GM19351 (cell line): ENCODE measurements around the gene RAB11FIP3.
A peak's percentile ranks its signal among the peaks of the same experiment; 100 is the strongest.
"Not testable (repeated sequence)": the region's sequence is repeated elsewhere in the genome, so short reads cannot be mapped to it uniquely, and the experiment has no call there.

ENCODE experiments used
- ATAC-seq: cut with Tn5 transposase; IDR thresholded peaks from one replicate; pipeline ENCODE4 v1.9.1; 2021; ENCODE audit warnings: mild to moderate bottlenecking, moderate library complexity; ENCODE audit not compliant: unreplicated experiment

Gene RAB11FIP3

DNA sequence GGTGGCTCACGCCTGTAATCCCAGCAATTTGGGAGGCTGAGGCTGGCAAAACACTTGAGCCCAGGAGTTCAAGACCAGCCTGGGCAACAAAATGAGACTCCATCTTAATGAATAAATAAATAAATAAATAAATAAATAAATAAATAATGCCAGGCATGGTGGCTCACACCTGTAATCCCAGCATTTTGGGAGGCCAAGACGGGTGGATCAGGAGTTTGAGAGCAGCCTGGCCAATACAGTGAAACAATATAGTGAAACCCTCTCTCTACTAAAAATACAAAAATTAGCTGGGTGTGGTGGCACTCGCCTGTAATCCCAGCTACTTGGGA is 10.3 kb upstream of the RAB11FIP3 start:
- ATAC-seq: not testable (repeated sequence)

DNA sequence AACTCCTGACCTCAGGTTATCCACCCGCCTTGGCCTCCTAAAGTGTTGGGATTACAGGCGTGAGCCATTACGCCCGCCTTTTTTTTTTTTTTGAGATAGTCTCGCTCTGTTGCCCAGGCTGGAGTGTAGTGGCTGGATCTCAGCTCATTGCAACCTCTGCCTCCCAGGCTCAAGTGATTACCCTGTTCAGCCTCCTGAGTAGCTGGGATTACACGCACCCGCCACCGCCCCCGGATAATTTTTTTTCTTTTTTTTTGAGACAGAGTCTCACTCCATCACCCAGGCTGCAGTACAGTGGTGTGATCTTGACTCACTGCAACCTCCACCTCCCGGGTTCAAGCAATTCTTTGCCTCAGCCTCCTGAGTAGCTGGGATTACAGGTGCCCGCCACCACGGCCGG is 3.3 kb upstream of the RAB11FIP3 start:
- not testable (repeated sequence) for ATAC-seq

DNA sequence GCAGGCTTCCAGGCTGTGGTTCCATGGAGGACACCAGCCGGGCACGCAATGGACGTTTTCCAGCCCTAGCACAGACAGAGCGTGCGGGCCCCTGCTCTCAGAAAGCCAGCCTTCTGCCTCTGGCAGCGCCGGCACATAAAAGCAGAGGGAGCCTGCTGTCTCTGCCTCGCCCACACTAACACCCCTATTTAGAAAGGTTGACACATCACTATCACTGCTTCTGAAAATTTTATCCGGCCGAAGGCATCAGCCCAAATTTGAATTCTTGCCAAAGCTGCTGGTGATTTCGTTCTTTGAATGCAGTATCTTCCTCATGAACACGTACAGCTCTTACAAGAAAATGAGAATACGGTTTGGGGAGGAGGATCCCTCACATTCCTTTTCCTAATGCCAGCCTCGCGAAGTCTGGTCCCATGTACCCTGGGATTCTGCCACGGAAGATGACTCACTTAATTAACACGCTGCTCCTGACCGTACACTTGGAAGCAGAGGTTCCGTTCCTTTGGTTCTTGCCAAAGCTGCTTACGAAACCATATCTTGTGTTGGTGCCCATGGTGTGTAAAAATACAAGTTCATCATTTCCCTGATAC is 1.3 kb upstream of the RAB11FIP3 start:
- ATAC-seq: no peak

DNA sequence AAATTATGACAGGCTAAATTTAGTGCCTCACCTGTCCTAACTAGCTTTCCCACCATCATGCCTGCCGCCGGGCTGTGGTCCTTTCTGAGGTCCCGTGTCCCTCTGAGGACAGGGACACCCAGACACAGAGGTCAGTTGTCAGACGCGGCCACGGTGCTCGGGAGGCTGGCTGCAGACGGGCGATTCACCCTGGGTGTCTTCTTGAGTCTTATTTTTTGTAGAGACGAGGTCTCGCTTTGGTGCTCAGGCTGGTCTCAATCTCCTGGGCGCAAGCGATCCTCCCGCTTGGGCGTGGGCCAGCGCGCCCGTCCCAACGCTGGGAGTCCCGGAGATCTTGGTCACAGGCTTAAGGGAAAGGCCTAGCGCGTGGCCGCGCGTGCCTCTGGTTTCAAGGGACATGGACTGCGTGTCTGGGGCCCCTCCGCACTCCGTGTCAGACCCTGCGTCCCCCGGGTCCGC is 797 bp upstream of the RAB11FIP3 start:
- ATAC-seq: no peak

DNA sequence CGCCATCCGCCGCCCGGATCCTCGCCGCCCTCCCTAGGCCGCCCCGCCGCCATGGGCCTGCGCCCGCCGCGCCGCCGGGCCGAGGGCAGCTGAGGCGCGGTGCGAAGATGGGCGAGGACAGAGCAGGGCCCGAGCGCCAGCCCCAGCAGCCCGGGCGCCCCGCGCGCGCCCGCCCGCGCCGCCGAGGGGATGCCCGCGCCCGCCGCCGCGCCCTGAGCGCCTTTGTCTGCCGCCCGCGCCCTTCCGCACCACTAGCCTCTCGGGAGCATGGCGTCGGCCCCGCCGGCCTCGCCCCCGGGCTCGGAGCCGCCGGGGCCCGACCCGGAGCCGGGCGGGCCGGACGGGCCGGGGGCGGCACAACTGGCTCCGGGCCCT is 278 bp downstream of the RAB11FIP3 start:
- peak; percentile 28 for ATAC-seq

DNA sequence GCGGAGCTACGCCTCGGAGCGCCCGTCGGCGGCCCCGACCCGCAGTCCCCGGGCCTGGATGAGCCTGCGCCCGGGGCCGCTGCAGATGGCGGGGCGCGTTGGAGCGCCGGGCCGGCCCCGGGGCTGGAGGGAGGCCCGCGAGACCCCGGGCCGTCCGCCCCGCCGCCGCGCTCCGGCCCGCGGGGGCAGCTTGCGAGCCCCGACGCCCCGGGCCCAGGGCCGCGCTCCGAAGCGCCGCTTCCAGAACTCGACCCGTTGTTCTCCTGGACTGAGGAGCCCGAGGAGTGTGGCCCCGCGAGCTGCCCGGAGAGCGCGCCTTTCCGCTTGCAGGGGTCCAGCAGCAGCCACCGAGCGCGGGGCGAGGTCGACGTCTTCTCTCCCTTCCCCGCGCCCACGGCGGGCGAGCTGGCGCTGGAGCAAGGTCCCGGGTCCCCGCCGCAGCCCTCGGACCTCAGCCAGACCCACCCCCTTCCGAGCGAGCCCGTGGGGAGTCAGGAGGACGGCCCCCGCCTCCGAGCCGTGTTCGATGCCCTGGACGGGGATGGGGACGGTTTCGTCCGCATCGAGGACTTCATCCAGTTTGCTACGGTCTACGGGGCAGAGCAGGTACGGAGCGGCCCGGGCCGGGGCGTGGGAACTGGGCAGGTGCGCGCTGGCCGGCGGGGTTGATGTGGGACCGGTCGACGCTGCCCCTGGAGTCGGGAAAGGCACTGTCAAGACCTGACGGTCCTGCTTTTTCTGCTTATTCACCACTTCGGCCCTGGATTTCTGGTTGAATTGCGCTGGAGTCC is 861 bp downstream of the RAB11FIP3 start:
- ATAC-seq: peak; percentile 17

DNA sequence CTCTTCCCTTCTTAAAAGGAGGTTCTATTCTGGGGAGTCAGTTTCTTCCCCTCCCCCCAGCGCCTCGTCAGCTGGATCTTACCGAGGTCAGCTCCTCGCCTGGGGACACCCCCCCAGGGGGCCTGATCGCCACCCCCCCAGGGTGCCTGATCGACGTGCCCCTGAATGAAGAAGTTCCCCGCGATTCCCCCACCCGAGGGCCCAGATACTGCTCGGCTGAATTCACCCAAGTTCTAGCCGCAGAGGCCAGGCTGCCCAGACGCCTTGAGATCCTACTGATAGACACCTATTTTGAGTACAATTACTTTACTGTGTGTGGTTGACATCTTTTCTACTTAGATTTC is 1.4 kb downstream of the RAB11FIP3 start:
- no peak for ATAC-seq

DNA sequence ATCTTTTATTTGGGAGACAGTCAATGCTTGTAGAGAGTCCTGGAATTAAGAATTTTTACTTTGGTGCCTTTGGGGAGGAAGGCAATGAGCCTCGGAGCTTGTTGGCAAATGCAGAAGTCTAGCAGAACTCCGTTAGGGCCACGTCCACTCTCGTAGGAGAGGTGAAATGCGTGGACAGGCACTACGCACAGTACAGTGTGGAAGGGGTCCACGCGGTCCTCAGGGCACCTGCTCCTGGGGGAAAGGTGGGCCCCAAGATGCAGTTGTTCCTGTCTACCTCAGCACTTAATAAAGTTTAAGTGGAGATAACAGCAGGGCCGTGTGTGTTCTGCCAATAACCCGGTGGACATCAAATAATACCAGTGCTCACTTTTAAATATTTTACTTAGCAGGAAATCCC is 1.8 kb downstream of the RAB11FIP3 start:
- no peak for ATAC-seq

DNA sequence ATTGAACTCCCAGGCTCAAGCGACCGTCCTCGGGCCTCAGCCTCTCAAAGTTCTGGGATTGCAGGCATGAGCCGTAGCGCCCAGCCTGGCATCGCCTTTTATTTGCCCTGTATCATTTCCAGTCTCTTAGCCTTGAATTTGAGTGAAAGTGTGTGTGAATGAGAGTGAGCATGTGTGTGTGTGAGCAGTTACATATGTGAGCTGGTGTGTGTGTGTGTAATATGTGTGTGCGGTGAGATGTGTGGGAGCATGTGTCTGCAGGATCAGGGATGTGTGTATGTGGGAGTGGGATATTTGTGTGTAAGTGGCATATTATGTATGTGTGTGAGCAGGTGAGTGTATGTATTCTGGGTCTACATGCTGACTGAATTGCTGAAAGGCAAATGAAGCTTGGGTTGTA is 5.5 kb downstream of the RAB11FIP3 start:
- ATAC-seq: no peak

DNA sequence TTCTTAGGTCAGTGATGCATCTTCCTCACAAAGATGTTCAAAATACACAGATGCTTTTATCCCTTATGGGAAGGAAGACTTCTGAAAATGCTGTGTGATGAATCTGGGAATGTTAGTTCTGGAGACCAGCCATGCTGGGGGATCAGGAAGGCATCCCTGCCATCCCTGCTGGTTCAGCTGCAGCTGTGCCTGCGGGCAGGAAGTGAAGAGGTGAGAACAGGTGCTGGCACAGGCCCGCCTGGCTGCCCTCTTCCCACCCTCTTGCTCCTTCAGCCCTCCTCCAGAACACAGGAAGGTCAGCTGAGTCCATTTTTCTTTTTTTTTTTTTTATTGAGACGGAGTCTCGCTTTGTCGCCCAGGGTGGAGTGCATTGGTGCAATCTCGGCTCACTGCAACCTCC is 15.2 kb downstream of the RAB11FIP3 start:
- ATAC-seq: no peak

DNA sequence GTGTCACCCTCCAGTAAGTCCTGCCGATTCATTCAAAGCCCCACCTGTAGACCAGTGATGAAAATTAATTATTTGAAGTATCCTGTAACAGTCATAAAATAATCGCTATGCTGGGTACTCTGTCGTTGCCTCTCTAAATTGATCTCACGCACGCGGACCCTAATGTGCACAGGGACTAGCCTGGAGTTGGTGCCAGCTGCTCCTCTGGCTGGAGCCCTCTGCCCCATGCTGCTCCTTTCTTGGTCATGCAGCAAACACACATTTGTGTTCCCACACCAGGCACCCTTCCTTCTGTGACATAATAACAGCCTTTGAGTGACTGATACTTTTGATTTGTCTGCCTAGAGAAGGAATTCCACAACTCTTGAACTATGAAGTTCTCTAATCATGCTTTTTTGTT is 16.0 kb downstream of the RAB11FIP3 start:
- ATAC-seq: no peak

DNA sequence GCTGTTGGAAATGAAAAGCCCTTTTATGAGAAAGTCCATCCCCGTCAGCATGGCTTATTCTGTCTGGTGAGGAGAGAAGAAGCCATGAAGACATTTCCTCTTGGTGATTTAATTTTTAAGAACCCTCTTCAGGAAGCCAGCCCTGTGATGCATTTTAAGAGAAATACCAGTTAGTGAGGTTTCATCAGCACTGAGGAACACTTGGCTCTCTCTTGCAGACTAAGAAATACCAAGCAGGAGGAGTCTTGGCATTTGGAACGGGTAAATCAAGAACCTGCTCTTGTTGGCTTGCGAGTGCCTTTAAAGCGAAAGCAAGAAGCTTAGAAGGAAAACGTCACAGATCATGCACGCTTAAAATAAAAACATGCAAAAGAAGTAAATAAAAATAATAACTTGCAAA is 17.5 kb downstream of the RAB11FIP3 start:
- no peak for ATAC-seq

DNA sequence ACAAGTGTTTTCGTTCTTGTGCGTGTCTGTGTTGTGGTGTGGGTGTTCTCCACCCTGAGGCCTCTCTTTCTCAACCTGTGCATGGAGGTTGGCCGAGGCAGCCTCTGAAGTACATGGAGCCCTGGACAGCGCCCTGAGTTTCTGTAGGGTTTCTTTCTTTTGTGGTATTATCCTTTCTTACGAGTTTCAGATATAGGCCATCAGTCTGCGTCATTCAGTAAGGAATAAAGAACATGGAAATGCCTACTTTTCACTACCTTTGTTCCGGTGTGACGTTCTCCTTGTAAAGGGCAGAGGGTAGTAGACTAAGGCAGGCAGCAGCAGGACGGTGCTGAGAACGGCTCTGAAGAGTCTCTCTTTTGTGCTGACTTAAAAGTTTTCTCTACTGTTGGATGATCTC is 18.6 kb downstream of the RAB11FIP3 start:
- no peak for ATAC-seq

DNA sequence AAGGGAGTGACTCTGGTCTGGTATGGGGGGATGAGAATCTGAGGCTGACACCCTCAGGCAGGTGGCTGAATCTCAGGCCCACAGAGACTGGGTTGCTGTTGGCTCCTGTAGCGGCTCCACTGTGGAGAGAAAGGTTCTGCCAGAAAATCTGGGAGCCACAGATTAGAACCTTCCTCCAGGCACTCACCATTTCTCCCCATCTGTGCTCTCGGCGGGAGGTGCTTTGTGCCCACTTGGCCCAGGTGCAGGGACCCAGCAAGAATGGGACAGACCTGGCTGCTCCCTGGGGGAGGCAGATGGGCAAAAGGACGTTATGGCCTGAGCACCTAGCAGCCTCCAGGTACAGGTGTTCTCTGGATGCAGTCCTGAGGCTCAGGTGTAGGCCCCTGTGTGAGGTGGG is 20.1 kb downstream of the RAB11FIP3 start:
- ATAC-seq: no peak

DNA sequence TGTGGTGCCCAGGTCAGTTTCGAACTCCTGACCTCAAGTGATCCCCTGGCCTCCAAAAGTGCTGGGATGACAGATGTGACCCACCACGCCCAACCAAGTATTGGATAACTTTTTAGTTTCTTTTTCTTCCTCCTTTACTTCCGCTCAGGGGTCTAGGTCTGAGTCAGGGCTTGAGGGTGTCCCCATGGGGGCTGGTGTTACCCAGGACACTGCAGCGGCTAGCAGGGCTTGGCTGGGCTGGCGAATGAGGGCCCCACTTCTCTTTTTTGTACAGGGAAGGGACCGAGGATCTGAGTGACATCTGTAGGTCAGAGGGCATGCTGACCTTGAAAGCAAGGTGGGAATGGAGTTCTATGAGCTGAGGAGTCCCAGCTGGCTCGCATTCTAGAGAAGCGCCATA is 24.9 kb downstream of the RAB11FIP3 start:
- no peak for ATAC-seq

DNA sequence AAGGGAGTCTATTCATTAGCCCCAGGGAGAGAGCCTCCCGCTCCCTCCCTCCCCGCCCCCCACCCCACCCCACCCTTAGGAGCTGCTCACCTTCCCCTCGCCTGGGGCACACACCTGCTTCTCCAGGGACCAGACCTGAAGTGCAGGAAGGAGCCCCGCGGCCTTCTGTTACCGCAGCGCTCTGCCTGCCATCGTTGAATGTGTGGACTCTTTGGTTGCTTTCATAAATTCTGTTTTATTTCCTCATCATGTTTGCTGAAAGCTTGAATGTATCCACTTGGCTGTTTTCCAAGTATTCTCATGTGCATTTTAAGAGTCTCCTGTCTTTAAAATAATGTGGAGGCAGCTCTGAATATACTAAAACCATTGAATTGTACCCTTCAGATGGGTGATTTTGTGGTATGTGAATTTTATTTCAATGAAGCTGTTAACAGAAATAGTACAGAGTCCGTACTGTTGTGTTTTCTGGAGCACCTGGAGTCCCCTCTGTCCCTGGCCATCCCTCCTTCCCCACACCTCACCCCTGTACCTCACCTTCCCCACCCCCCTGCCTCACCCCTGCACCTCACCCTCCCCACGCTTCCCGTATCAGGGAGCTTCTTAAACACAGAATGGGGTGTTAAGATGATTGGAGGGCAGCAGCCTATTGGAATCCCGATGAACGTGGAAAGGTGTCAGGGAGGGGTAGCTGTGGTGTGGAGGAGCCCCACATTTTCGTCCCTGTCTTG is 25.5 kb downstream of the RAB11FIP3 start:
- ATAC-seq: no peak

DNA sequence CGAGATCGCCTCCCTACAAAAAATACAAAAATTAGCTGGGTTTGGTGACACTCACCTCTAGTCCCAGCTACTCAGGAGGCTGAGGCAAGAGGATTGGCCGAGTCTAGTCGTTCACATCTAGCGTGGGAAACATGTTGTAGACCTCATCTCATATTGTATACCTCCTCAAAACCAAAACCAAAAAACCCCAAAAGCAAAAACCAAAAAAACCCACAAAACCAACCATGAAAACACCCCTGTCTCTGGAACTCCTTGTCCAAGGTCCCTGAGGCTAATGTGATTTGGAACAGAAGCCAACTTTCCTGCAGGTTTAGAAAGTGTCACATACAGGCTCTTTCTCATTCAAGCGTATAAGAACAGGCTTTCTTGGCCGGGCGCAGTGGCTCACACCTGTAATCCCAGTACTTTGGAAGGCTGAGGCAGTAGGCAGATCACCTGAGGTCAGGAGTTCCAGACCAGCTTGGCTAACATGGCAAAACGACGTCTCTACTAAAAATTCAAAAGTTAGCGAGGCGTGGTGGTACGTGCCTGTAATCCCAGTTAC is 29.0 kb downstream of the RAB11FIP3 start:
- ATAC-seq: no peak

DNA sequence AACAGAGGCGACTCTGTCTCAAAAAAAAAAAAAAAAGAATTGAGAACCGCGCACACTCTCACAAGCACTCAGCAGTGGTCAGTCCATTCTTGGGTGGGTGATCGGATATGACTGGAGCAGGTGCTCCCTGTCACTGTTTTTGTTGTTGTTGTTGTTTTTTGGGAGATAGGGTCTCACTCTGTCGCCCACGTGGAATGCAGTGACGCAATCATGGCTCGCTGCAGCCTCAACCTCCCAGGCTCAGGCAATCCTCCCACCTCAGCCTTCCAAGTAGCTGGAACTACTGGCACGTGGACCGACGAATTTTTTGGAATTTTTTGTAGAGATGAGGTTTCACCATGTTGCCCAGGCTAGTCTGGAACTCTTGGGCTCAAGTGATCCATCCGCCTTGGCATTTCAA is 30.0 kb downstream of the RAB11FIP3 start:
- no peak for ATAC-seq

DNA sequence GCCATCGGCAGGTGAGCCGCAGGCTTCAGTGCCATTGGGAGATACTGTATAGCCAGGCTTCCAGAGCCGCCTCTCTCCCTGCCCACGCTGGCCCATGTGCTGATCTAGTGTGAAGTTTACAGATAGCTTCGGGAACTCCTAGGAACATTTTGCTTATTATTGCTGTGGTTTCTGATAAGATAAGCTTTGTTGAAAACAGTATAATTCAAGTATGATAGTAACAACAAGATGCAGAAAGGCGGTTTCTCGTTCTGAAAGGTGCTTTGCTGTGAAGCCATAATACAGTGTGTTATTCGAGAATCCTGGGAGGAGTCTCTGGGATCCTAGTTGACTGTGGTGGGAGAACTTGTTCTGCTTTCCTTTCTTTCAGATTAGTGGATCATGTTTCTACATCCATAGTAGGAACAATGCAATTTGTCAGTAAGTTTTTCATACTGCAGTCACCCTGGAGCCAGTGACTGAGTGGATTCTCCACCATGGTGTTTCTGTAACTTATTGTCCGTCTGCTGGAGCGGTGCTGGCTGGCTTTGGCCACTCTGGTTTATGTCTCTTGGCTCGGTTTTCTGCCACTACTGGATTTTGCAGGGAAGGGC is 31.5 kb downstream of the RAB11FIP3 start:
- no peak for ATAC-seq

DNA sequence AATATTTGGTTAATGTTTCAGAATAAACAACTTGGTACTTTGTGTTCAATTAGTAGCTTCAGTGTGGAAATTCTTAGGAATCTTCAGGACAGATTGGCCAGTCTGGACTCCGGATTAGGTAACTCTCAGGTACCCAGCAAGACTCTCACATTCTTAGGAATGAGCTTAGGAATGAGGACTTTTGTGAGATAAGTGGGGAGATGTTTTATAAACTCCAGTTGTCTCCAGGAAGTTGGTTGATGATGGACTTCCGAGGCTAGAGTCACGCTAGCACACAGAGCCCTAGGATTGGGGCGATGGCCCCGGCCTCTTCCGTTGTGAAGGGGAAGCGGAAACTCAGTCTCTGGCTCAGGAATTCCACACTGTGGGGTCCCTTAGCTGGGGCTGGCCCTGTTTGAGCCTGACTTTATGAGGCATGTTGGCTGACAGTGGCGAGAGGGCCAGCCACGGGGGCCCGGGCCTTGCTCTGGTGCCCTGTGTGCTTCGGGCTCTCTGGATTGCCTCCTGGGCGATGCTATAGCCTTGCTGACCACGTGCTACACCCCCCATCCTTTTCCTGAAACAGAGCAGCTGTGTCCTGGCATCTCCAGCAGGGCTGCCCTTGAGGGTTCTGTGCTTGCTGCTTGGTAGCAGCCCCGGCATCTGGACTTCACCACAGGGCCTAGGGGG is 32.4 kb downstream of the RAB11FIP3 start:
- ATAC-seq: no peak

DNA sequence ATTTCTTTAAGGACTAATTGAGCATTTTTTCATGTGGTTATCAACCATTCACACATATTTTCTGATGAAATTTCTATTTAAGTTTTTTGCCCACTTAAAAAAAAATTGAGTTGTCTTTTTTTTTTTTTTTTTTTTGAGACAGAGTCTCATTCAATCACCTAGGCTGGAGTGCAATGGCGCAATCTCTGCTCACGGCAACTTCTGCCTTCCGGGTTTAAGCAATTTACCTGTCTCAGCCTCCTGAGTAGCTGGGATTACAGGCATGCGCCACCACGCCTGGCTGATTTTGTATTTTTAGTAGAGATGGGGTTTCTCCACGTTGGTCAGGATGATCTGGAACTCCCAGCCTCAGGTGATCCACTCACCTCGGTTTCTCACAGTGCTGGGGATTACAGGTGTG is 34.3 kb downstream of the RAB11FIP3 start:
- no peak for ATAC-seq
